Gastroesophageal sphincter (tissue), 4 donors: Measurements from ENCODE around the gene CFAP77. TPM values are rescaled to one million over a fixed set of nuclear protein-coding genes. Genes with fewer than 3 reads are reported as not detected.
"Not testable (repeated sequence)": the region's sequence is repeated elsewhere in the genome, so short reads cannot be mapped to it uniquely, and the experiment has no call there.

Experiments
- ATAC-seq: fragments of 150-250 bp; one replicate; pipeline ENCODE4 v1.9.1; 2016; ENCODE audit warnings: mild to moderate bottlenecking, moderate library complexity
- H3K27ac ChIP-seq, 4 donors: fragments of 200-600 bp; sonication (generic) in 3 of 4; 1 replicate in 3 of 4; 2 replicates in 1 of 4; pipeline ENCODE4 v1.5.1; 2016 to 2019
- H3K27me3 ChIP-seq: fragments of 200-600 bp; sonication (generic); one replicate; pipeline ENCODE4 v1.5.1; 2019
- H3K36me3 ChIP-seq, 2 donors: fragments of 200-600 bp; sonication (generic); one replicate each; pipeline ENCODE4 v1.5.1; 2019; ENCODE audit warnings: control low read depth in 1 of 2
- H3K4me1 ChIP-seq, 3 donors: fragments of 200-600 bp; sonication (generic); 1 replicate in 2 of 3; 2 replicates in 1 of 3; pipeline ENCODE4 v1.5.1; 2016 to 2019; ENCODE audit warnings: control low read depth in 2 of 3
- H3K4me3 ChIP-seq, 2 donors: fragments of 200-600 bp; sonication (generic); one replicate each; pipeline ENCODE4 v1.5.1; 2019; ENCODE audit warnings: mild to moderate bottlenecking in 1 of 2, moderate library complexity in 1 of 2
- H3K9me3 ChIP-seq, 3 donors: fragments of 200-600 bp; sonication (generic); one replicate each; pipeline ENCODE4 v1.5.1; 2017 to 2019; ENCODE audit warnings: control low read depth in 2 of 3
- EP300 ChIP-seq: sonication (generic); formaldehyde crosslinking; IDR thresholded peaks from one replicate; pipeline ENCODE4 v1.6.1; 2017; ENCODE audit warnings: antibody characterized with exemption, mild to moderate bottlenecking
- POLR2A ChIP-seq, 2 donors: fragments of 450-650 bp; IDR thresholded peaks; one replicate each; pipeline ENCODE4 v1.6.1; 2017; ENCODE audit warnings: antibody characterized with exemption in 2 of 2, mild to moderate bottlenecking in 2 of 2, moderate library complexity in 1 of 2
- POLR2AphosphoS5 ChIP-seq: sonication (generic); formaldehyde crosslinking; IDR thresholded peaks from one replicate; pipeline ENCODE4 v1.6.1; 2017; ENCODE audit warnings: antibody characterized with exemption
- WGBS, 2 donors: methylation state at CpG; one replicate each; pipeline ENCODE4 v1.1.5; 2018; ENCODE audit warnings: low coverage in 1 of 2; 5-methylcytosine and 5-hydroxymethylcytosine counted together
- total RNA-seq, 4 donors: library from RNA; depleted of rRNA; stranded (reverse); fragments of >200 nt; gene quantifications; one replicate each; pipeline ENCODE4 v1.1.0, GENCODE V29; 2016
- TF ChIP-seq, protein P1 (sequence below), 4 experiments: fragments of 200-600 bp in 2 of 4; fragments of 450-650 bp in 2 of 4; sonication (generic) in 1 of 4; IDR thresholded peaks; one replicate each; pipeline ENCODE4 v1.5.1; 2017 to 2019; ENCODE audit warnings: antibody characterized with exemption in 4 of 4, mild to moderate bottlenecking in 2 of 4, moderate library complexity in 2 of 4

The CFAP77 gene
- total RNA-seq, 4 donors from 2014 or later = not detected

DNA sequence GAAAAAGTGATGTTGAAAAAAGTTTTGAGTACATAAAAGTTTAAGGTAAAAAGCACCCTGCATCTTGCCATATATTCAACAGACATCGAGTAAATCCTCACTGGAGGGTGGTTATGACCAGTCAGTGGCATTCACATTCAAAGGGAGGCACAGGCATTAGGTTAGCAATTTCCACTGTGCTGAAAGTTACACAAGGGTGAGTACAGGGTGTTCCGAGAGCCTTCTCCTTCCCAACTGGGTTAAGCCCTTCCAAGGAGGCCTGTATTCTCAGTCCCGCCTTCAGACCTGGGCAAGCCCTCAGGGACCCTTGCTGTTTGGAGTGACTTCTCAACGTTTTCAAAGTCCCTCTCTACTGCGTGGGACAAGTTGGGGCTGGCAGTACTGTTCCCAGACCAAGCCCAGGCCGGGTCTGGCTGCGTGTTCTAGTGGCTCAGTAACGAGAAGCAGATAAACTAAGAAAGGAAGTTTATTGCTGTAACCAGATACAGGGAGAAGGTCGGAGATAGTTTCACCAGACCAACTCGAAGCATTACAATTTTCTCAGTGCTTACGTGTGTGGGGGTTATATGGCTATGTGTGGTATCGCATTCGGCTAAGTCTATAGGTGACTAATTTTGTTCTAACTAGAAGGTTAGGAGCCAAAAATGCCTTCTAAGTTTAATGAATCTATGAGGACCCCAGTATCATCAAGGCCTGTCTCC, 42.2 kb upstream of the CFAP77 start:
- WGBS, 2 donors = 69 to 80% methylated on average over 7 to 11 of the region's 13 CpGs
- Histone ChIP-seq H3K27me3 (no peaks in the 10 kb centered on the region), H3K27ac (no peak overlapping the region), H3K4me3 (no peak overlapping the region), H3K9me3 (no peaks in the 10 kb centered on the region), H3K36me3 (no peaks in the 10 kb centered on the region), H3K4me1 (no peaks in the 10 kb centered on the region)
- TF ChIP-seq POLR2A (IDR thresholded peaks at IDR 0.05) = no peak
- TF ChIP-seq, protein P1, sequence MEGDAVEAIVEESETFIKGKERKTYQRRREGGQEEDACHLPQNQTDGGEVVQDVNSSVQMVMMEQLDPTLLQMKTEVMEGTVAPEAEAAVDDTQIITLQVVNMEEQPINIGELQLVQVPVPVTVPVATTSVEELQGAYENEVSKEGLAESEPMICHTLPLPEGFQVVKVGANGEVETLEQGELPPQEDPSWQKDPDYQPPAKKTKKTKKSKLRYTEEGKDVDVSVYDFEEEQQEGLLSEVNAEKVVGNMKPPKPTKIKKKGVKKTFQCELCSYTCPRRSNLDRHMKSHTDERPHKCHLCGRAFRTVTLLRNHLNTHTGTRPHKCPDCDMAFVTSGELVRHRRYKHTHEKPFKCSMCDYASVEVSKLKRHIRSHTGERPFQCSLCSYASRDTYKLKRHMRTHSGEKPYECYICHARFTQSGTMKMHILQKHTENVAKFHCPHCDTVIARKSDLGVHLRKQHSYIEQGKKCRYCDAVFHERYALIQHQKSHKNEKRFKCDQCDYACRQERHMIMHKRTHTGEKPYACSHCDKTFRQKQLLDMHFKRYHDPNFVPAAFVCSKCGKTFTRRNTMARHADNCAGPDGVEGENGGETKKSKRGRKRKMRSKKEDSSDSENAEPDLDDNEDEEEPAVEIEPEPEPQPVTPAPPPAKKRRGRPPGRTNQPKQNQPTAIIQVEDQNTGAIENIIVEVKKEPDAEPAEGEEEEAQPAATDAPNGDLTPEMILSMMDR (IDR thresholded peaks at IDR 0.05) = no peak
- ATAC-seq = no peak

DNA sequence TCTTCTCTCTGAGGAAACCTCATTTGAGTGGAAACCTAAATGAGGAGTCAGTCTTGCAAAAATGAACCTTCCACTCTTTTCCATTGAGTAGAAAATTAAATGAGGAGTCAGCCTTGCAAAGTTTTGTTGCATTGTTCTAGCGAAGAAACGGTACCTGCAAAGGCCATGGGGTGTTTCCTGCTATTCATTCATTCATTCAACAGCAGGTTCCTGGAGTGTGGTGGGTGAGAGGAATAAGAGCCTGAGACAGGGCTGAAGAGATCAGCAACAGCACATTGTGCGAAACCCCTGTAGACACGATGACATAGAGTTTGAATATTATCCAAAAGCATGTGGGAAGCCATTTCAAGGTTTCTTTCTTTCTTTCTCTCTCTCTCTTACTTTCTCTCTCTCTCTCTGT, 40.6 kb upstream of the CFAP77 start:
- Histone ChIP-seq H3K4me1 (no peaks in the 10 kb centered on the region), H3K27ac (no peak overlapping the region), H3K4me3 (no peak overlapping the region), H3K9me3 (no peaks in the 10 kb centered on the region), H3K36me3 (no peaks in the 10 kb centered on the region), H3K27me3 (no peaks in the 10 kb centered on the region)
- 78 to 83% methylated on average over 4 of the region's 4 CpGs for WGBS, 2 donors
- no peak for ATAC-seq
- TF ChIP-seq POLR2A (IDR thresholded peaks at IDR 0.05) (no peak), POLR2AphosphoS5 (no peak), EP300 (no peak)
- TF ChIP-seq, protein P1 (IDR thresholded peaks at IDR 0.05) = no peak

DNA sequence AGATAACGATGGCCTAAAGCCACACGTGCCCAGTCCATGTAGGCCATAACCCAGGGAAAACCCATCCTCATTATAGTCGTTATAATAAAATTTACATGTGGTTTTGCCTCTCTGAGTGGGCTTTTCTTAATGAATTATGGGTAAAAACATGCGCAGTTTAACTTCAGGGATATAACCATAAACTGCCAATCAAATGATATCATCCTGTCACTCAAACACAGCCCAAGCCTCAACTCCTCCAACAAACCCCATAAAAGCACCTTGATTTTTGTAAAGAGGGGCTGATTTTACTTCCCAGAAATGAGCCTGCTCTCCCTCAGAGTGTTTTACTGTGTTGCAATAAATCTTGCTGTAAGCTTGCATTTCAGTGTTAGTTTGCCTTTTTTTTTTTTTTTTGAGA, 39.4 kb upstream of the CFAP77 start:
- ATAC-seq = no peak
- 94 to 100% methylated on average over 4 of the region's 4 CpGs for WGBS, 2 donors
- H3K36me3 ChIP-seq = peaks cover 0 to 9% of the 10 kb centered on the region in 2 donors
- TF ChIP-seq, protein P1 (IDR thresholded peaks at IDR 0.05) = no peak
- TF ChIP-seq POLR2AphosphoS5 (no peak), EP300 (no peak), POLR2A (IDR thresholded peaks at IDR 0.05) (no peak)
- no peaks in the 10 kb centered on the region for H3K9me3 ChIP-seq
- no peak overlapping the region for H3K27ac ChIP-seq
- H3K4me1 ChIP-seq = no peaks in the 10 kb centered on the region
- no peaks in the 10 kb centered on the region for H3K27me3 ChIP-seq
- no peak overlapping the region for H3K4me3 ChIP-seq

DNA sequence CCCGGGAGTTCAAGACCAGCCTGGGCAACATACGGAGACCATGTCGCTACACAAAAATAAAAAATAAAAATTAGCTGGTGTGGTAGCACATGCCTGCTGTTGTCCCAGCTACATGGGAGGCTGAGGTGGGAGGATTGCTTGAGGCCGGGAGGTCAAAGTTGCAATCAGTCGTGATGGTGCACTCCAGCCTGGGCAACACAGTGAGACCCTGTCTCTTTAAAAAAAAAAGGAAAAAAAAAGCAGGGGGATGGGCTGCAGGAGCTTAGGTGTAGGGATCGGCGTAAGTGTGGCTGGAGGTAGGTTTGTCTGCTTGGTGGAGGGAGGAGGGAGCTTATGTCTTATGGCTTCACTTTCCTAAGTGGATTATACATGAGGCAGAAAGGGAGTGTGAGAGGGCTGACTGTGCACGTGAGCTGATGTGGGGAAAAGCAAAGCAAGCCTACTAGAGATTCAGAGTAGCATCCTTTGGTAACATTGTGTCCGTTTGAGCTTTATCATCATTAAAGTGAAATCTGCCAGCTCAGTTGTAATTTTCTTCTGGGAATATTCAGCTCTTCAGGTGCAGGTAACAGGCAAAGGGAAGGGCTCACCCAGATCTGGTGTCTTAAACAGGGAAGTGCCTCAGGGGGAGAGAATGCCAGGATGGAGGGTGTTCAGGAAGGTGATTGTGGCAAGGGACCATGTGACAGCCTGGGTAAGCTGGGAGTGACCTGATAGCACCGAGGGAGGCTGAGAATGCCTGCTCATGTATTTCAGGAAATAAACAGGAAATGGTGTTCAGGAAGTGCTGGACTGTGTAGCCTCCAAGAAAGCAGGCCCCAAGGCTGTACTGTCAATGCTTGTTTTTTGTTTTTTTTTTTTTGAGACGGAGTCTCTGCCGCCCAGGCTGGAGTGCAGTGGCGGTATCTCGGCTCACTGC, 37.6 kb upstream of the CFAP77 start:
- 71 to 72% methylated on average over 7 to 12 of the region's 14 CpGs for WGBS, 2 donors
- ATAC-seq = peak; percentile 93
- peak overlapping the region in 3 of 4 donors; percentile 48 to 69 (median 51) for H3K27ac ChIP-seq

DNA sequence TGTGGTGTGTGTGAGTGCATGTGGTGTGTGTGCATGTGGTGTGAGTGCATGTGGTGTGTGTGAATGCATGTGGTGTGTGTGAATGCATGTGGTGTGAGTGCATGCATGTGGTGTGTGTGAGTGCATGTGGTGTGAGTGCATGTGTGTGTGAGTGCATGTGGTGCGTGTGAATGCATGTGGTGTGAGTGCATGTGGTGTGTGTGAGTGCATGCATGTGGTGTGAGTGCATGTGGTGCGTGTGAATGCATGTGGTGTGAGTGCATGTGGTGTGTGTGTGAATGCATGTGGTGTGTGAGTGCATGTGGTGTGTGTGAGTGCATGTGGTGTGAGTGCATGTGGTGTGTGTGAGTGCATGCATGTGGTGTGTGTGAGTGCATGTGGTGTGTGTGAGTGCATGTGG, 32.2 kb upstream of the CFAP77 start:
- not testable (repeated sequence) for H3K4me3 ChIP-seq, ATAC-seq, H3K9me3 ChIP-seq, H3K27ac ChIP-seq, H3K27me3 ChIP-seq, H3K4me1 ChIP-seq
- 73 to 100% methylated on average over 1 to 2 of the region's 2 CpGs for WGBS, 2 donors
- H3K36me3 ChIP-seq = peaks cover 0 to 81% of the 10 kb centered on the region in 2 donors

More for the DNA sequence above, 37.6 kb upstream of the CFAP77 start:
- Histone ChIP-seq H3K9me3 (no peaks in the 10 kb centered on the region), H3K4me1 (no peaks in the 10 kb centered on the region), H3K4me3 (no peak overlapping the region), H3K27me3 (no peaks in the 10 kb centered on the region), H3K36me3 (peaks cover 0 to 28% of the 10 kb centered on the region in 2 donors)
- TF ChIP-seq POLR2AphosphoS5 (no peak), EP300 (no peak), POLR2A (IDR thresholded peaks at IDR 0.05) (no peak)
- TF ChIP-seq, protein P1 (IDR thresholded peaks at IDR 0.05) = no peak

DNA sequence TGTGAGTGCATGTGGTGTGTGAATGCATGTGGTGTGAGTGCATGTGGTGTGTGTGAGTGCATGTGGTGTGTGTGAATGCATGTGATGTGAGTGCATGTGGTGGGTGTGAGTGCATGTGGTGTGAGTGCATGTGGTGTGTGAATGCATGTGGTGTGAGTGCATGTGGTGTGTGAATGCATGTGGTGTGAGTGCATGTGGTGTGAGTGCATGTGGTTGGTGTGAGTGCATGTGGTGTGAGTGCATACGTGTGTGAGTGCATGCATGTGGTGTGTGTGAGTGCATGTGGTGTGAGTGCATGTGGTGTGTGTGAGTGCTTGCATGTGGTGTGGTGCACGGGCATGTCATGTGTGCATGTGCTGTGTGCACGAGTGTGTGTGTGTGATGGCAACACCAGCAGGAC, 31.6 kb upstream of the CFAP77 start:
- WGBS, 2 donors = 95 to 100% methylated on average over 3 of the region's 3 CpGs
- H3K36me3 ChIP-seq = peaks cover 0 to 87% of the 10 kb centered on the region in 2 donors
- not testable (repeated sequence) for H3K4me1 ChIP-seq, H3K27me3 ChIP-seq, H3K27ac ChIP-seq, H3K9me3 ChIP-seq, H3K4me3 ChIP-seq, ATAC-seq
